ENCODE results near the gene POLR1G. TPM values are rescaled to one million over a fixed set of nuclear protein-coding genes. Genes with fewer than 3 reads are reported as not detected.

Gene POLR1G
- total and polyA plus RNA-seq, 9 of the 15 experiments (the other 6 are each of a cell fraction or from before 2014, with no cell fraction given): 3.0 to 50.1 (median 27.4) TPM

DNA sequence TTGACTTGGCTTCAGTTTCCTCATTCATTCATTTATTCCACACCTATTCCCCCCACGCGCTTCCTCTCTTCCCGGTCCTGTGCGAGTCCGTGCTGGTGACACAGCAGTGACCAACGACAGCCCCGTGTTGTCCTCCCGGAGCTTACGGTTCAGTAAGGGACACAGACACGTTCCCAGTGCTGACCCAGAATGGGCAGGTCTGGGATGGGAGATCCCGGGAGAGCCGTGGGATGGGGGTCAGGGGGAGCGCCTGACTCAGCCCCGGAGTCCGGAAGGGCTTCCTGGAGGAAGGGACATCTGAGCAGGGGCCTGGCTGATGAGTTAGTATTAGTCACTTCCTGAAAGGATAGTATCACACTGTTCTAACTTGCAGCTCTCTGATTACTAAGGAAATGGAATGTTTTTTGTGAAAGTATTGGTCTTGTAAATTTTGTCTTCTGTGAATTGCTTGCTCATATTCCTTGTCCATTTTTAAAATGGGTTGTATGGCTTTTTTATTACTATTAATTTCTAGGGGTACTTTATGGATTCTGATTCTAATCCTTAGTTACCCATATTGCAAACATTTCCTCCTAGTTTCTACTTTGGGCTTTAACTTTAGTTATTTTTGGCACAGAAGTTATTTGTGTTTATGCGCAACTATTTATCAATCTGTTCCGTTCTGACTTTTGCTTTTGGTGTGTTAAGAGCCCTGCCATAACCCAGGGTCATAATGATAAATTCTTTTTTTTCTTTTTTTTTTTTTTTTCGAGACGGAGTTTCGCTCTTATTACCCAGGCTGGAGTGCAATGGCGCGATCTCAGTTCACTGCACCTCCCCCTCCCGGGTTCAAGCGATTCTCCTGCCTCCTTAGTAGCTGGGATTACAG is 18.0 kb downstream of the POLR1G start (continued):
- TF ChIP-seq CAMTA2 (CRISPR knock-in tag; conservative IDR thresholded peaks at IDR 0.05): no peak
- no peak for TF ChIP-seq ZNF274 (IDR thresholded peaks at IDR 0.05; ENCODE audit: borderline replicate concordance, low read depth, low read length)
- TF ChIP-seq, protein P1, sequence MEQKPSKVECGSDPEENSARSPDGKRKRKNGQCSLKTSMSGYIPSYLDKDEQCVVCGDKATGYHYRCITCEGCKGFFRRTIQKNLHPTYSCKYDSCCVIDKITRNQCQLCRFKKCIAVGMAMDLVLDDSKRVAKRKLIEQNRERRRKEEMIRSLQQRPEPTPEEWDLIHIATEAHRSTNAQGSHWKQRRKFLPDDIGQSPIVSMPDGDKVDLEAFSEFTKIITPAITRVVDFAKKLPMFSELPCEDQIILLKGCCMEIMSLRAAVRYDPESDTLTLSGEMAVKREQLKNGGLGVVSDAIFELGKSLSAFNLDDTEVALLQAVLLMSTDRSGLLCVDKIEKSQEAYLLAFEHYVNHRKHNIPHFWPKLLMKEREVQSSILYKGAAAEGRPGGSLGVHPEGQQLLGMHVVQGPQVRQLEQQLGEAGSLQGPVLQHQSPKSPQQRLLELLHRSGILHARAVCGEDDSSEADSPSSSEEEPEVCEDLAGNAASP (IDR thresholded peaks at IDR 0.05): no peak
- TF ChIP-seq, protein P2, sequence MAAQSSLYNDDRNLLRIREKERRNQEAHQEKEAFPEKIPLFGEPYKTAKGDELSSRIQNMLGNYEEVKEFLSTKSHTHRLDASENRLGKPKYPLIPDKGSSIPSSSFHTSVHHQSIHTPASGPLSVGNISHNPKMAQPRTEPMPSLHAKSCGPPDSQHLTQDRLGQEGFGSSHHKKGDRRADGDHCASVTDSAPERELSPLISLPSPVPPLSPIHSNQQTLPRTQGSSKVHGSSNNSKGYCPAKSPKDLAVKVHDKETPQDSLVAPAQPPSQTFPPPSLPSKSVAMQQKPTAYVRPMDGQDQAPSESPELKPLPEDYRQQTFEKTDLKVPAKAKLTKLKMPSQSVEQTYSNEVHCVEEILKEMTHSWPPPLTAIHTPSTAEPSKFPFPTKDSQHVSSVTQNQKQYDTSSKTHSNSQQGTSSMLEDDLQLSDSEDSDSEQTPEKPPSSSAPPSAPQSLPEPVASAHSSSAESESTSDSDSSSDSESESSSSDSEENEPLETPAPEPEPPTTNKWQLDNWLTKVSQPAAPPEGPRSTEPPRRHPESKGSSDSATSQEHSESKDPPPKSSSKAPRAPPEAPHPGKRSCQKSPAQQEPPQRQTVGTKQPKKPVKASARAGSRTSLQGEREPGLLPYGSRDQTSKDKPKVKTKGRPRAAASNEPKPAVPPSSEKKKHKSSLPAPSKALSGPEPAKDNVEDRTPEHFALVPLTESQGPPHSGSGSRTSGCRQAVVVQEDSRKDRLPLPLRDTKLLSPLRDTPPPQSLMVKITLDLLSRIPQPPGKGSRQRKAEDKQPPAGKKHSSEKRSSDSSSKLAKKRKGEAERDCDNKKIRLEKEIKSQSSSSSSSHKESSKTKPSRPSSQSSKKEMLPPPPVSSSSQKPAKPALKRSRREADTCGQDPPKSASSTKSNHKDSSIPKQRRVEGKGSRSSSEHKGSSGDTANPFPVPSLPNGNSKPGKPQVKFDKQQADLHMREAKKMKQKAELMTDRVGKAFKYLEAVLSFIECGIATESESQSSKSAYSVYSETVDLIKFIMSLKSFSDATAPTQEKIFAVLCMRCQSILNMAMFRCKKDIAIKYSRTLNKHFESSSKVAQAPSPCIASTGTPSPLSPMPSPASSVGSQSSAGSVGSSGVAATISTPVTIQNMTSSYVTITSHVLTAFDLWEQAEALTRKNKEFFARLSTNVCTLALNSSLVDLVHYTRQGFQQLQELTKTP (IDR thresholded peaks at IDR 0.05; ENCODE audit: low read depth in 1 of 2, partially characterized antibody in 2 of 2): peak; percentile 28 to 78
- TF ChIP-seq CC2D1A (IDR thresholded peaks at IDR 0.05): peak; percentile 41; the same call in 1 of the 2 replicates
- no peak for TF ChIP-seq ZNF444 (CRISPR knock-in tag; IDR thresholded peaks at IDR 0.05)
- no peak for TF ChIP-seq SREBF1 (IDR thresholded peaks at IDR 0.05; ENCODE audit: borderline replicate concordance, low read depth, low read length)
- peak; percentile 83 for TF ChIP-seq SUPT5H (IDR thresholded peaks at IDR 0.05)
- TF ChIP-seq, protein P3, sequence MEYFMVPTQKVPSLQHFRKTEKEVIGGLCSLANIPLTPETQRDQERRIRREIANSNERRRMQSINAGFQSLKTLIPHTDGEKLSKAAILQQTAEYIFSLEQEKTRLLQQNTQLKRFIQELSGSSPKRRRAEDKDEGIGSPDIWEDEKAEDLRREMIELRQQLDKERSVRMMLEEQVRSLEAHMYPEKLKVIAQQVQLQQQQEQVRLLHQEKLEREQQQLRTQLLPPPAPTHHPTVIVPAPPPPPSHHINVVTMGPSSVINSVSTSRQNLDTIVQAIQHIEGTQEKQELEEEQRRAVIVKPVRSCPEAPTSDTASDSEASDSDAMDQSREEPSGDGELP (CRISPR knock-in tag; IDR thresholded peaks at IDR 0.05; ENCODE audit: borderline replicate concordance): no peak; the same call in 1 of the 2 replicates
- TF ChIP-seq KHSRP (IDR thresholded peaks at IDR 0.05): 0 out of 2 replicates have a peak, but pooled peaks have one; percentile 9
- peak; percentile 27; the same call in 1 of the 2 replicates for TF ChIP-seq TCF3 (CRISPR knock-in tag; IDR thresholded peaks at IDR 0.05)
- TF ChIP-seq, protein P4, sequence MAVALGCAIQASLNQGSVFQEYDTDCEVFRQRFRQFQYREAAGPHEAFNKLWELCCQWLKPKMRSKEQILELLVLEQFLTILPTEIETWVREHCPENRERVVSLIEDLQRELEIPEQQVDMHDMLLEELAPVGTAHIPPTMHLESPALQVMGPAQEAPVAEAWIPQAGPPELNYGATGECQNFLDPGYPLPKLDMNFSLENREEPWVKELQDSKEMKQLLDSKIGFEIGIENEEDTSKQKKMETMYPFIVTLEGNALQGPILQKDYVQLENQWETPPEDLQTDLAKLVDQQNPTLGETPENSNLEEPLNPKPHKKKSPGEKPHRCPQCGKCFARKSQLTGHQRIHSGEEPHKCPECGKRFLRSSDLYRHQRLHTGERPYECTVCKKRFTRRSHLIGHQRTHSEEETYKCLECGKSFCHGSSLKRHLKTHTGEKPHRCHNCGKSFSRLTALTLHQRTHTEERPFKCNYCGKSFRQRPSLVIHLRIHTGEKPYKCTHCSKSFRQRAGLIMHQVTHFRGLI (CRISPR knock-in tag; IDR thresholded peaks at IDR 0.05): peak; percentile 5; the same call in 1 of the 2 replicates
- TF ChIP-seq ZNF134 (CRISPR knock-in tag; conservative IDR thresholded peaks at IDR 0.05): no peak
- no peak for TF ChIP-seq ZNF668 (CRISPR knock-in tag; IDR thresholded peaks at IDR 0.05)
- TF ChIP-seq ZKSCAN8 (CRISPR knock-in tag; IDR thresholded peaks at IDR 0.05): no peak
- peak; percentile 69; the same call in 1 of the 2 replicates for TF ChIP-seq BACH1 (tag; IDR thresholded peaks at IDR 0.05)
- TF ChIP-seq, protein P5, sequence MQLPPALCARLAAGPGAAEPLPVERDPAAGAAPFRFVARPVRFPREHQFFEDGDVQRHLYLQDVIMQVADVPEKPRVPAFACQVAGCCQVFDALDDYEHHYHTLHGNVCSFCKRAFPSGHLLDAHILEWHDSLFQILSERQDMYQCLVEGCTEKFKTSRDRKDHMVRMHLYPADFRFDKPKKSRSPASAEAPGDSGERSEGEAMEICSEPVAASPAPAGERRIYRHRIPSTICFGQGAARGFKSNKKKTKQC (CRISPR knock-in tag; IDR thresholded peaks at IDR 0.05): no peak
- peak in 1 of 2 experiments; percentile 53; a peak in 2 of 4 replicates for TF ChIP-seq ARNT (IDR thresholded peaks at IDR 0.05)
- no peak for TF ChIP-seq SRSF3 (IDR thresholded peaks at IDR 0.05; ENCODE audit: insufficient read depth, low read length)

Measured in K562 (cell line).